Neural cell (in vitro differentiated cells): ENCODE measurements around the gene ENTPD8.

ENCODE experiments used
- CTCF ChIP-seq: fragments of 450-650 bp; IDR thresholded peaks from 2 replicates; pipeline ENCODE4 v1.5.1; 2014; ENCODE audit warnings: antibody characterized with exemption, mild to moderate bottlenecking, moderate library complexity; ENCODE audit not compliant: poor library complexity, severe bottlenecking
- EP300 ChIP-seq: fragments of 450-650 bp; conservative IDR thresholded peaks from 2 replicates; pipeline ENCODE4 v1.6.1; 2014; ENCODE audit warnings: antibody characterized with exemption, mild to moderate bottlenecking, moderate library complexity; ENCODE audit not compliant: poor library complexity, severe bottlenecking
- EZH2 ChIP-seq: fragments of 200-600, 300-800 bp; shearing (Covaris generic), sonication (generic); IDR thresholded peaks from 2 replicates; pipeline ENCODE4 v1.6.1; 2014; ENCODE audit warnings: antibody characterized with exemption, low read length, borderline replicate concordance, mild to moderate bottlenecking; ENCODE audit not compliant: insufficient read depth, poor library complexity, severe bottlenecking
- MXI1 ChIP-seq: fragments of 450-650 bp; conservative IDR thresholded peaks from 2 replicates; pipeline ENCODE4 v1.6.1; 2014; ENCODE audit warnings: antibody characterized with exemption, mild to moderate bottlenecking; ENCODE audit not compliant: poor library complexity, severe bottlenecking
- POLR2AphosphoS5 ChIP-seq: IDR thresholded peaks from 2 replicates; pipeline ENCODE4 v1.6.1; 2012
- RAD21 ChIP-seq: fragments of 450-650 bp; conservative IDR thresholded peaks from 2 replicates; pipeline ENCODE4 v1.6.1; 2014; ENCODE audit warnings: antibody characterized with exemption, mild to moderate bottlenecking, moderate library complexity
- REST ChIP-seq: IDR thresholded peaks from 2 replicates; pipeline ENCODE4 v1.6.1; 2012; ENCODE audit warnings: borderline replicate concordance

DNA sequence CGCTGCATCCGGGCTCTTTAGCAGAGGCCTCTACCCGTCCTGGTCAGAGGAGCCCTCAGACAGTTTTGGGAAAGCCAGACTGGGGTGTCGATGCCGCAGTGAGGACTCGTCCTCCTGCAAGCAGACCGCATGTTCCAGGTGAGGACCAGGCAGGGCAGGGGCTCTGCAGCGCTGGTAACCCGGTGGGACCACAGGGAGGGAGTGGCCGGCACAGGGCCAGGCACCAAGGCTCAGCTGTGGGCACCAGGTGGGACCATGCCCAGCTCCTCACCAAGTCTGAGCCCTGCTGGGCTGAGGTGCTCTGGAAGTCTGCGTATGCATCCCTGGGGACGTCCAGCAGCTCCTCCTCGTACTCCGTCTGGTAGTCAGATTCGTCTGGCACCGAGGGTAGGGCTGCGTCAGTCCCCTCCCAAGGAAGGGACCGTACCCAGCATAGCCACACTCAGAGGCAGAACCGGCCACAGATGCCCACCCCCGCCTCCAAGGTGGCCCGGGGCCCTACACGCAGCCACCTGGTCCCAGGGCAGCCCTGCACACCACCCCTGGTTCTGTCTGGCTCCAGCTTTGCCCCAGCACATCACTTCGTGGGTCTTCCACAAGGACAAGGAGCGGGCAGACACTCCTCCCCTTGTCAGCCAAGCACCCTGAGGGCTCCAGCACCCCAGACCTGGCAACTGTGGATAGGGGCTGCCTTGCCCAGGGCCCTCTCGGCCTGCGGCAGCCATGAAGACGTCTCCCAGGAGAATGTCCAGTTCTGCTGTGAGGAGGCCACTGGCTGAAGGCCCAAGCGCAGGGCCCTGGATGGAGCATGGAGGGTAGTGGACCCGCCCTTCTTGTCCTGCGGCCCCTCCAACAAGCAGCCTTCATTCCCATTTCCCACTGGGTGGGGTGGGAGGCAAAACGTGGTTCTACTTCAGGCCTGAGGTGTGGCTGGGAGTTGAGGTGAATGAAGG is 19.5 kb upstream of the ENTPD8 start:
- TF ChIP-seq POLR2AphosphoS5, result no peak
- no peak for TF ChIP-seq EP300
- no peak for TF ChIP-seq MXI1
- no peak for TF ChIP-seq CTCF
- TF ChIP-seq REST, result no peak
- TF ChIP-seq EZH2, result no peak
- TF ChIP-seq RAD21, result no peak
